ENCODE data around the gene CTBP1.

Gene CTBP1

GRCh38 chr4:1198098-1198844 lies 50.7 kb downstream of the CTBP1 start:
- no peak overlapping the region for H3K27ac ChIP-seq (ENCODE audit: low read depth, low read length)
- no peaks in the 10 kb centered on the region for H3K36me3 ChIP-seq (ENCODE audit: control insufficient read depth, insufficient read depth, low read length)
- no peak overlapping the region for H3K4me3 ChIP-seq (ENCODE audit: low read depth, low read length)
- no peak overlapping the region for H3K9ac ChIP-seq (ENCODE audit: low read depth, low read length)
- H3K27me3 ChIP-seq (ENCODE audit: control insufficient read depth, insufficient read depth, low read length) = no peaks in the 10 kb centered on the region
- H3K9me3 ChIP-seq (ENCODE audit: control insufficient read depth, insufficient read depth, low read length) = no peaks in the 10 kb centered on the region
- no peaks in the 10 kb centered on the region for H3K4me1 ChIP-seq (ENCODE audit: control insufficient read depth, insufficient read depth, low read length)

- Histone ChIP-seq H3K9ac (ENCODE audit: low read depth, low read length) (no peak overlapping the region), H3K27me3 (ENCODE audit: control insufficient read depth, insufficient read depth, low read length) (no peaks in the 10 kb centered on the region), H3K9me3 (ENCODE audit: control insufficient read depth, insufficient read depth, low read length) (no peaks in the 10 kb centered on the region), H3K36me3 (ENCODE audit: control insufficient read depth, insufficient read depth, low read length) (no peaks in the 10 kb centered on the region), H3K4me1 (ENCODE audit: control insufficient read depth, insufficient read depth, low read length) (no peaks in the 10 kb centered on the region), H3K27ac (ENCODE audit: low read depth, low read length) (no peak overlapping the region), H3K4me3 (ENCODE audit: low read depth, low read length) (no peak overlapping the region)
These were observed 52.3 kb downstream of the CTBP1 start for GRCh38 chr4:1196421-1197183.

- Histone ChIP-seq H3K4me1 (ENCODE audit: control insufficient read depth, insufficient read depth, low read length) (no peaks in the 10 kb centered on the region), H3K27me3 (ENCODE audit: control insufficient read depth, insufficient read depth, low read length) (no peaks in the 10 kb centered on the region), H3K36me3 (ENCODE audit: control insufficient read depth, insufficient read depth, low read length) (no peaks in the 10 kb centered on the region), H3K4me3 (ENCODE audit: low read depth, low read length) (no peak overlapping the region), H3K9me3 (ENCODE audit: control insufficient read depth, insufficient read depth, low read length) (no peaks in the 10 kb centered on the region), H3K9ac (ENCODE audit: low read depth, low read length) (no peak overlapping the region), H3K27ac (ENCODE audit: low read depth, low read length) (no peak overlapping the region)
These were observed 53.0 kb downstream of the CTBP1 start for GRCh38 chr4:1195891-1196401.

- Histone ChIP-seq H3K9me3 (ENCODE audit: control insufficient read depth, insufficient read depth, low read length) (no peaks in the 10 kb centered on the region), H3K36me3 (ENCODE audit: control insufficient read depth, insufficient read depth, low read length) (no peaks in the 10 kb centered on the region), H3K4me3 (ENCODE audit: low read depth, low read length) (no peak overlapping the region), H3K27ac (ENCODE audit: low read depth, low read length) (no peak overlapping the region), H3K9ac (ENCODE audit: low read depth, low read length) (no peak overlapping the region), H3K4me1 (ENCODE audit: control insufficient read depth, insufficient read depth, low read length) (no peaks in the 10 kb centered on the region), H3K27me3 (ENCODE audit: control insufficient read depth, insufficient read depth, low read length) (no peaks in the 10 kb centered on the region)
These were observed 53.7 kb downstream of the CTBP1 start for GRCh38 chr4:1195109-1195671.

GRCh38 chr4:1194010-1194900 lies 54.7 kb downstream of the CTBP1 start:
- no peak overlapping the region for H3K27ac ChIP-seq (ENCODE audit: low read depth, low read length)
- no peaks in the 10 kb centered on the region for H3K27me3 ChIP-seq (ENCODE audit: control insufficient read depth, insufficient read depth, low read length)
- no peak overlapping the region for H3K9ac ChIP-seq (ENCODE audit: low read depth, low read length)
- H3K9me3 ChIP-seq (ENCODE audit: control insufficient read depth, insufficient read depth, low read length) = no peaks in the 10 kb centered on the region
- no peak overlapping the region for H3K4me3 ChIP-seq (ENCODE audit: low read depth, low read length)
- H3K4me1 ChIP-seq (ENCODE audit: control insufficient read depth, insufficient read depth, low read length) = no peaks in the 10 kb centered on the region
- no peaks in the 10 kb centered on the region for H3K36me3 ChIP-seq (ENCODE audit: control insufficient read depth, insufficient read depth, low read length)

GRCh38 chr4:1193206-1194009 lies 55.5 kb downstream of the CTBP1 start:
- H3K27me3 ChIP-seq (ENCODE audit: control insufficient read depth, insufficient read depth, low read length) = no peaks in the 10 kb centered on the region
- no peak overlapping the region for H3K9ac ChIP-seq (ENCODE audit: low read depth, low read length)
- no peaks in the 10 kb centered on the region for H3K9me3 ChIP-seq (ENCODE audit: control insufficient read depth, insufficient read depth, low read length)
- H3K36me3 ChIP-seq (ENCODE audit: control insufficient read depth, insufficient read depth, low read length) = no peaks in the 10 kb centered on the region
- no peaks in the 10 kb centered on the region for H3K4me1 ChIP-seq (ENCODE audit: control insufficient read depth, insufficient read depth, low read length)
- H3K4me3 ChIP-seq (ENCODE audit: low read depth, low read length) = no peak overlapping the region
- H3K27ac ChIP-seq (ENCODE audit: low read depth, low read length) = no peak overlapping the region

- no peak overlapping the region for H3K27ac ChIP-seq (ENCODE audit: low read depth, low read length)
- H3K27me3 ChIP-seq (ENCODE audit: control insufficient read depth, insufficient read depth, low read length) = no peaks in the 10 kb centered on the region
- no peak overlapping the region for H3K9ac ChIP-seq (ENCODE audit: low read depth, low read length)
- H3K4me1 ChIP-seq (ENCODE audit: control insufficient read depth, insufficient read depth, low read length) = no peaks in the 10 kb centered on the region
- H3K36me3 ChIP-seq (ENCODE audit: control insufficient read depth, insufficient read depth, low read length) = no peaks in the 10 kb centered on the region
- no peak overlapping the region for H3K4me3 ChIP-seq (ENCODE audit: low read depth, low read length)
- H3K9me3 ChIP-seq (ENCODE audit: control insufficient read depth, insufficient read depth, low read length) = no peaks in the 10 kb centered on the region
These were observed 56.3 kb downstream of the CTBP1 start for GRCh38 chr4:1192493-1193205.

- H3K27ac ChIP-seq (ENCODE audit: low read depth, low read length) = no peak overlapping the region
- no peaks in the 10 kb centered on the region for H3K36me3 ChIP-seq (ENCODE audit: control insufficient read depth, insufficient read depth, low read length)
- no peaks in the 10 kb centered on the region for H3K27me3 ChIP-seq (ENCODE audit: control insufficient read depth, insufficient read depth, low read length)
- no peaks in the 10 kb centered on the region for H3K9me3 ChIP-seq (ENCODE audit: control insufficient read depth, insufficient read depth, low read length)
- H3K4me1 ChIP-seq (ENCODE audit: control insufficient read depth, insufficient read depth, low read length) = no peaks in the 10 kb centered on the region
- no peak overlapping the region for H3K9ac ChIP-seq (ENCODE audit: low read depth, low read length)
- no peak overlapping the region for H3K4me3 ChIP-seq (ENCODE audit: low read depth, low read length)
These were observed 56.8 kb downstream of the CTBP1 start for GRCh38 chr4:1192091-1192492.

GRCh38 chr4:1191621-1192020 lies 57.3 kb downstream of the CTBP1 start:
- H3K27ac ChIP-seq (ENCODE audit: low read depth, low read length) = no peak overlapping the region
- H3K27me3 ChIP-seq (ENCODE audit: control insufficient read depth, insufficient read depth, low read length) = no peaks in the 10 kb centered on the region
- H3K4me1 ChIP-seq (ENCODE audit: control insufficient read depth, insufficient read depth, low read length) = no peaks in the 10 kb centered on the region

More at GRCh38 chr4:1191621-1192020, 57.3 kb downstream of the CTBP1 start:
- Histone ChIP-seq H3K9ac (ENCODE audit: low read depth, low read length) (no peak overlapping the region), H3K4me3 (ENCODE audit: low read depth, low read length) (no peak overlapping the region), H3K36me3 (ENCODE audit: control insufficient read depth, insufficient read depth, low read length) (no peaks in the 10 kb centered on the region), H3K9me3 (ENCODE audit: control insufficient read depth, insufficient read depth, low read length) (no peaks in the 10 kb centered on the region)

Data from HUES48 (cell line).